ENCODE results near the gene KCNE1. TPM values are rescaled to one million over a fixed set of nuclear protein-coding genes. Genes with fewer than 3 reads are reported as not detected.

Gene KCNE1
- total RNA-seq, 1 donor from 2014 or later = 0.32 TPM

- no peaks in the 10 kb centered on the region for H3K36me3 Mint-ChIP-seq (ENCODE audit: low read depth)
- TF ChIP-seq, protein P1, sequence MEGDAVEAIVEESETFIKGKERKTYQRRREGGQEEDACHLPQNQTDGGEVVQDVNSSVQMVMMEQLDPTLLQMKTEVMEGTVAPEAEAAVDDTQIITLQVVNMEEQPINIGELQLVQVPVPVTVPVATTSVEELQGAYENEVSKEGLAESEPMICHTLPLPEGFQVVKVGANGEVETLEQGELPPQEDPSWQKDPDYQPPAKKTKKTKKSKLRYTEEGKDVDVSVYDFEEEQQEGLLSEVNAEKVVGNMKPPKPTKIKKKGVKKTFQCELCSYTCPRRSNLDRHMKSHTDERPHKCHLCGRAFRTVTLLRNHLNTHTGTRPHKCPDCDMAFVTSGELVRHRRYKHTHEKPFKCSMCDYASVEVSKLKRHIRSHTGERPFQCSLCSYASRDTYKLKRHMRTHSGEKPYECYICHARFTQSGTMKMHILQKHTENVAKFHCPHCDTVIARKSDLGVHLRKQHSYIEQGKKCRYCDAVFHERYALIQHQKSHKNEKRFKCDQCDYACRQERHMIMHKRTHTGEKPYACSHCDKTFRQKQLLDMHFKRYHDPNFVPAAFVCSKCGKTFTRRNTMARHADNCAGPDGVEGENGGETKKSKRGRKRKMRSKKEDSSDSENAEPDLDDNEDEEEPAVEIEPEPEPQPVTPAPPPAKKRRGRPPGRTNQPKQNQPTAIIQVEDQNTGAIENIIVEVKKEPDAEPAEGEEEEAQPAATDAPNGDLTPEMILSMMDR (IDR thresholded peaks at IDR 0.05) = no peak
- no peaks in the 10 kb centered on the region for H3K27me3 Mint-ChIP-seq (ENCODE audit: low read depth)
- H3K4me1 Mint-ChIP-seq (ENCODE audit: low read depth) = peaks cover 55% of the 10 kb centered on the region
- DNase-seq (ENCODE audit: low spot score) = no peak
- H3K9me3 Mint-ChIP-seq (ENCODE audit: low read depth) = no peaks in the 10 kb centered on the region
- H3K4me3 Mint-ChIP-seq (ENCODE audit: unreplicated experiment) = no peak overlapping the region
- H3K27ac Mint-ChIP-seq (ENCODE audit: unreplicated experiment) = peak overlapping the region; percentile 88
Observed at GRCh38 chr21:34536311-34536710, 24.3 kb upstream of the KCNE1 start.

- H3K36me3 Mint-ChIP-seq (ENCODE audit: low read depth) = no peaks in the 10 kb centered on the region
- no peak for DNase-seq (ENCODE audit: low spot score)
- TF ChIP-seq, protein P1 (IDR thresholded peaks at IDR 0.05) = no peak
- H3K27ac Mint-ChIP-seq (ENCODE audit: unreplicated experiment) = peak overlapping the region; percentile 88
- H3K4me1 Mint-ChIP-seq (ENCODE audit: low read depth) = peaks cover 59% of the 10 kb centered on the region
- H3K9me3 Mint-ChIP-seq (ENCODE audit: low read depth) = no peaks in the 10 kb centered on the region
- H3K27me3 Mint-ChIP-seq (ENCODE audit: low read depth) = no peaks in the 10 kb centered on the region
- no peak overlapping the region for H3K4me3 Mint-ChIP-seq (ENCODE audit: unreplicated experiment)
Observed at GRCh38 chr21:34535886-34536285, 23.9 kb upstream of the KCNE1 start.

DNA sequence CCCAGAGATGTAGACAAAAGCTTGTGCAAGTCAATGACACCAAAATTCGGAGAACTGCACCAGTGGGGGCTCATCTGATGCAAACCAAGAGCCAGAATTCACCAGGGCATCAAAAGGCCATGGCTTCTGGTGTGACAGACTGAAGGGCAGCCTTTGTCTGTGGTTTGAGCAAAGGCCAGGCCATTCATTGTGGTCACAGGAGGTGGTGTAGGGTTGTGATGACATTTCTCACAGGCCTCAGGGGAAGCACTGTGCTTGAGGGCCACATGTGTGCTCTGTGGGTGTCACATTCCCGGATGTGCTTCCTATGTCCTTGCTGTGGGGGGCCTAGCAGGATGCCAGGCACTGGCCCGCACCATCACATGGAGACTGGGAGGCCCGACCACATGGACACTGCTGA lies 22.5 kb upstream of the KCNE1 start:
- DNase-seq (ENCODE audit: low spot score) = no peak
- peaks cover 66% of the 10 kb centered on the region for H3K4me1 Mint-ChIP-seq (ENCODE audit: low read depth)
- no peaks in the 10 kb centered on the region for H3K9me3 Mint-ChIP-seq (ENCODE audit: low read depth)
- H3K27me3 Mint-ChIP-seq (ENCODE audit: low read depth) = no peaks in the 10 kb centered on the region
- peak overlapping the region; percentile 74 for H3K27ac Mint-ChIP-seq (ENCODE audit: unreplicated experiment)
- no peaks in the 10 kb centered on the region for H3K36me3 Mint-ChIP-seq (ENCODE audit: low read depth)
- TF ChIP-seq, protein P1 (IDR thresholded peaks at IDR 0.05) = no peak
- H3K4me3 Mint-ChIP-seq (ENCODE audit: unreplicated experiment) = no peak overlapping the region

GRCh38 chr21:34533938-34534337 lies 21.9 kb upstream of the KCNE1 start:
- H3K36me3 Mint-ChIP-seq (ENCODE audit: low read depth) = no peaks in the 10 kb centered on the region
- H3K27me3 Mint-ChIP-seq (ENCODE audit: low read depth) = no peaks in the 10 kb centered on the region
- no peak overlapping the region for H3K4me3 Mint-ChIP-seq (ENCODE audit: unreplicated experiment)
- TF ChIP-seq, protein P1 (IDR thresholded peaks at IDR 0.05) = no peak
- no peaks in the 10 kb centered on the region for H3K9me3 Mint-ChIP-seq (ENCODE audit: low read depth)
- no peak for DNase-seq (ENCODE audit: low spot score)
- peaks cover 67% of the 10 kb centered on the region for H3K4me1 Mint-ChIP-seq (ENCODE audit: low read depth)
- no peak overlapping the region for H3K27ac Mint-ChIP-seq (ENCODE audit: unreplicated experiment)

GRCh38 chr21:34531399-34531798 lies 19.4 kb upstream of the KCNE1 start:
- Mint-ChIP-seq H3K27me3 (ENCODE audit: low read depth) (no peaks in the 10 kb centered on the region), H3K4me3 (ENCODE audit: unreplicated experiment) (no peak overlapping the region), H3K36me3 (ENCODE audit: low read depth) (no peaks in the 10 kb centered on the region), H3K9me3 (ENCODE audit: low read depth) (peaks cover 8% of the 10 kb centered on the region), H3K4me1 (ENCODE audit: low read depth) (peaks cover 64% of the 10 kb centered on the region), H3K27ac (ENCODE audit: unreplicated experiment) (peak overlapping the region; percentile 62)
- DNase-seq (ENCODE audit: low spot score) = no peak
- TF ChIP-seq, protein P1 (IDR thresholded peaks at IDR 0.05) = no peak
